Natural killer cell treated with Interleukin-12 subunit alpha and Interleukin-12 subunit beta and Interleukin-15 and Interleukin-18, amount 100 ng/mL, for 72 hours (primary cell): ENCODE data around the gene CYP2D6. TPM values are rescaled to one million over a fixed set of nuclear protein-coding genes. Genes with fewer than 3 reads are reported as not detected.
"Not testable (repeated sequence)": the region's sequence is repeated elsewhere in the genome, so short reads cannot be mapped to it uniquely, and the experiment has no call there.

Experiments
- ATAC-seq, 2 donors: fragments of 150-1000 bp; cut with Tn5 transposase in 1 of 2; sonication (Bioruptor Pico), chemical (Tn5 transposase) in 1 of 2; 2 replicates each; pipeline ENCODE4 v1.10.0; 2021
- DNase-seq: peaks from one replicate; pipeline ENCODE4 v3.0.0; 2022; ENCODE audit warnings: low spot score
- H3K27ac Mint-ChIP-seq, 2 donors: 1 replicate in 1 of 2; 2 replicates in 1 of 2; pipeline ENCODE4 v1.8.0; 2022; ENCODE audit warnings: mixed read lengths in 2 of 2, mild to moderate bottlenecking in 1 of 2, moderate library complexity in 1 of 2
- H3K27me3 Mint-ChIP-seq, 2 donors: 1 replicate in 1 of 2; 2 replicates in 1 of 2; pipeline ENCODE4 v1.8.0; 2022; ENCODE audit warnings: mixed read lengths in 2 of 2
- H3K36me3 Mint-ChIP-seq: one replicate; pipeline ENCODE4 v1.8.0; 2022; ENCODE audit warnings: mixed read lengths
- H3K4me1 Mint-ChIP-seq, 2 donors: 1 replicate in 1 of 2; 2 replicates in 1 of 2; pipeline ENCODE4 v1.8.0; 2022; ENCODE audit warnings: low read depth in 2 of 2, mixed read lengths in 2 of 2, mild to moderate bottlenecking in 1 of 2
- H3K4me3 Mint-ChIP-seq: one replicate; pipeline ENCODE4 v1.8.0; 2022; ENCODE audit warnings: mixed read lengths
- H3K9me3 Mint-ChIP-seq: 2 replicates; pipeline ENCODE4 v1.8.0; 2022; ENCODE audit warnings: mixed read lengths
- total RNA-seq, 2 donors: library from RNA; stranded (reverse); gene quantifications; one replicate each; pipeline ENCODE4 v1.2.3, GENCODE V29; 2022

Gene CYP2D6
- total RNA-seq, 2 donors from 2014 or later, result 1.7 to 6.1 TPM

DNA sequence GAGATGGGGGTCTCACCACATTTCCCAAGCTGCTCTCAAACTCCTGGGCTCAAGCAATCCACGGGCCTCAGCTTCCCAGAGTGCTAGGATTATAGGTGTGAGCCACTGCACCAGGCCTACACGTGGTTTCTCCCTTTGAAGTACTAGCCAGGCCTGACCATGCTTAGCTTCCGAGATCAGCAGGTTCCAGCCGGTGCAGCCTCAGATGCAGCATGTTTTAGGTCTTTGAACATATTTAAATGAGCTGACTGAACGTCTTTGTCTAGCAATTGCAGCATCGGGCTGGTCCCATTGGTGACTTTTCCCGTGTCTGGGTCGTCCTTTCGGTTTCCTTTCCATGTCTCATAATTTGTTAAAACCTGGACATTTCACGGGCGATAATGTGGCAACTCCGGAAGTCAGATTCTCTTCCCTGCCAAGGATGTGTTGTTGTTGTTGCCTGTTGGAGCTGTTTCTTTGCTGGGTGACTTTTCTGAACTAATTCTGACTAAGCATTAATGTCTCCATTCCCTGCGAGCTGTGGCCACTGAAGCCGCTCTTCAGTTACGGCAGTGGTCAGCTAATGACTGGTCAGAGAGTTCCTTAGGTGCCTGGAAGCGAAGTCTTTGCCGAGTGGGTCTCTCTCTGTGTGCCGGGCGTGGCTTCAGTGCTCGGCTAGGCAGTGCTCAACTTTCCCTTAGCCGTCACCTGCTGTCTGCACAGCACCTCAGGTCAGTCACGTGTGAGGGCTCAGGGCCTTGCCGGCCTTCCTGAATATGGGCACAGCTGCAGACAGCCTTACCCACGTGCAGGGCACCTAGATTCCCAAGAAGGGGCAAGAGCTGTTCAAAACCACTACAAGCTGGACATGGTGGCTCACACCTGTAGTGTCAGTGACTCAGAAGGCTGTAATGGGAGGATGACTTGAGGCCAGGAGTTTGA, 3.8 kb upstream of the CYP2D6 start:
- DNase-seq, result no peak
- ATAC-seq, result no peak
- no peak overlapping the region for H3K27ac Mint-ChIP-seq
- peaks cover 0 to 9% of the 10 kb centered on the region in 2 donors for H3K4me1 Mint-ChIP-seq
- no peak overlapping the region for H3K4me3 Mint-ChIP-seq
- no peaks in the 10 kb centered on the region for H3K36me3 Mint-ChIP-seq
- no peaks in the 10 kb centered on the region for H3K27me3 Mint-ChIP-seq
- no peaks in the 10 kb centered on the region for H3K9me3 Mint-ChIP-seq

DNA sequence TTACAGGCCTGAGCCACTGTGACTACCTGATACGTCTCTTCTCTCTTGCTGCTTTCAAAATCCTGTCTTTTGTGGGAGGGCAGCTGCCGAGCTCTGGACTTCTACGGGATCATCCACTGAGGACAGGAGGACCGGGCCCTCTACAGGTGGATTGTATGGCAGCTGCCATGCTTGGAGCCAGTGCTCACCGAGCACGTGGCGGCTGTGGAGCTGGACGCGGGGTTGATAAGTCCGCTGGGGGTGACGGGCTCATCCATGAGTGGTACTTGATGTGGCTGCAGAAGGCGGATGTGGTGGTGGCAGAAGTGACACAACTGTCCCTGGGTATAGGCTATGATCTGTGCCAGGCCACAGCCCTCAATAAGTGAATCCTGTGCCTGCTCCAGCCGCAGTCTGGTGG, 1.8 kb upstream of the CYP2D6 start:
- no peak for ATAC-seq
- Mint-ChIP-seq H3K9me3 (no peaks in the 10 kb centered on the region), H3K4me3 (no peak overlapping the region), H3K36me3 (no peaks in the 10 kb centered on the region), H3K4me1 (peaks cover 0 to 11% of the 10 kb centered on the region in 2 donors), H3K27ac (no peak overlapping the region), H3K27me3 (no peaks in the 10 kb centered on the region)
- DNase-seq, result no peak

GRCh38 chr22:42131562-42131961, 952 bp upstream of the CYP2D6 start:
- no peak overlapping the region for H3K4me3 Mint-ChIP-seq
- ATAC-seq, result no peak
- no peaks in the 10 kb centered on the region for H3K27me3 Mint-ChIP-seq
- H3K36me3 Mint-ChIP-seq, result no peaks in the 10 kb centered on the region
- H3K9me3 Mint-ChIP-seq, result no peaks in the 10 kb centered on the region
- no peak for DNase-seq
- peaks cover 0 to 11% of the 10 kb centered on the region in 2 donors for H3K4me1 Mint-ChIP-seq
- H3K27ac Mint-ChIP-seq, result no peak overlapping the region

DNA sequence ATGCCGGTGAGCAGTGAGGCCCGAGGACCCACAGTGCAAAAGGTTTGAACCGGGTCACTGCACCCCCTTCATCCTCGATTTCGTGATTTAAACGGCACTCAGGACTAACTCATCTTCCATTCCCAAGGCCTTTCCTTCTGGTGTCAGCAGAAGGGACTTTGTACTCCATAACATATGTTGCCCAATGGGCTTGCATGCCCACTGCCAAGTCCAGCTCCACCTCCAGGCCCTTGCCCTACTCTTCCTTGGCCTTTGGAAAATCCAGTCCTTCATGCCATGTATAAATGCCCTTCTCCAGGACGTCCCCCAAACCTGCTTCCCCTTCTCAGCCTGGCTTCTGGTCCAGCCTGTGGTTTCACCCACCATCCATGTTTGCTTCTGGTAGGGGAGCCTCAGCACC, 428 bp downstream of the CYP2D6 start:
- DNase-seq, H3K4me3 Mint-ChIP-seq, H3K27me3 Mint-ChIP-seq, H3K9me3 Mint-ChIP-seq, H3K36me3 Mint-ChIP-seq, ATAC-seq, H3K27ac Mint-ChIP-seq: not testable (repeated sequence)
- H3K4me1 Mint-ChIP-seq, result peaks cover 0 to 11% of the 10 kb centered on the region in 2 donors

GRCh38 chr22:42128776-42129694, 1.6 kb downstream of the CYP2D6 start:
- not testable (repeated sequence) for DNase-seq, H3K27ac Mint-ChIP-seq, H3K36me3 Mint-ChIP-seq, ATAC-seq, H3K4me3 Mint-ChIP-seq, H3K9me3 Mint-ChIP-seq, H3K27me3 Mint-ChIP-seq
- H3K4me1 Mint-ChIP-seq, result peaks cover 0 to 11% of the 10 kb centered on the region in 2 donors

DNA sequence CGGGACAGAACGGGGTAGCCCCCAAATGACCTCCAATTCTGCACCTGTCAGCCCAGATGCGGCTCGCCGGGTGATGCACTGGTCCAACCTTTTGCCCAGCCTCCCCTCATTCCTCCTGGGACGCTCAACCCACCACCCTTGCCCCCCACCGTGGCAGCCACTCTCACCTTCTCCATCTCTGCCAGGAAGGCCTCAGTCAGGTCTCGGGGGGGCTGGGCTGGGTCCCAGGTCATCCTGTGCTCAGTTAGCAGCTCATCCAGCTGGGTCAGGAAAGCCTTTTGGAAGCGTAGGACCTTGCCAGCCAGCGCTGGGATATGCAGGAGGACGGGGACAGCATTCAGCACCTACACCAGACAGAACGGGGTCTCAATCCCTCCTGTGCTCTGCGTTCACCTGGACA, 2.6 kb downstream of the CYP2D6 start:
- H3K4me1 Mint-ChIP-seq, result peaks cover 0 to 11% of the 10 kb centered on the region in 2 donors
- DNase-seq, ATAC-seq: not testable (repeated sequence)

DNA sequence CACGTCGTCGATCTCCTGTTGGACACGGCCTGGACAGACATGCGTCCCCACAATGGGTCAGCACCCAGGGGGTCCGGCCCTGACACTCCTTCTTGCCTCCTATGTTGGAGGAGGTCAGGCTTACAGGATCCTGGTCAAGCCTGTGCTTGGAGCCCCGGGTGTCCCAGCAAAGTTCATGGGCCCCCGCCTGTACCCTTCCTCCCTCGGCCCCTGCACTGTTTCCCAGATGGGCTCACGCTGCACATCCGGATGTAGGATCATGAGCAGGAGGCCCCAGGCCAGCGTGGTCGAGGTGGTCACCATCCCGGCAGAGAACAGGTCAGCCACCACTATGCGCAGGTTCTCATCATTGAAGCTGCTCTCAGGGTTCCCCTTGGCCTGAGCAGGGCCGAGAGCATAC, 3.0 kb downstream of the CYP2D6 start:
- ATAC-seq (no peak), DNase-seq (no peak)
- Mint-ChIP-seq H3K36me3 (no peaks in the 10 kb centered on the region), H3K27me3 (no peaks in the 10 kb centered on the region), H3K9me3 (no peaks in the 10 kb centered on the region), H3K4me1 (peaks cover 0 to 10% of the 10 kb centered on the region in 2 donors), H3K4me3 (no peak overlapping the region), H3K27ac (no peak overlapping the region)

More for the DNA sequence above, 2.6 kb downstream of the CYP2D6 start:
- H3K4me3 Mint-ChIP-seq, H3K9me3 Mint-ChIP-seq, H3K27me3 Mint-ChIP-seq, H3K27ac Mint-ChIP-seq, H3K36me3 Mint-ChIP-seq: not testable (repeated sequence)

GRCh38 chr22:42123529-42123928, 7.1 kb downstream of the CYP2D6 start:
- not testable (repeated sequence) for DNase-seq, ATAC-seq

GRCh38 chr22:42120231-42121021, 10.2 kb downstream of the CYP2D6 start:
- not testable (repeated sequence) for DNase-seq, H3K9me3 Mint-ChIP-seq, H3K27me3 Mint-ChIP-seq, H3K36me3 Mint-ChIP-seq
- peak; percentile 33 to 57 for ATAC-seq
- Mint-ChIP-seq H3K4me1 (peaks cover 20 to 29% of the 10 kb centered on the region in 2 donors), H3K4me3 (peak overlapping the region; percentile 77), H3K27ac (peak overlapping the region; percentile 53 to 82)

More at GRCh38 chr22:42123529-42123928, 7.1 kb downstream of the CYP2D6 start:
- H3K27ac Mint-ChIP-seq, H3K4me3 Mint-ChIP-seq, H3K9me3 Mint-ChIP-seq, H3K27me3 Mint-ChIP-seq, H3K36me3 Mint-ChIP-seq: not testable (repeated sequence)
- peaks cover 20 to 29% of the 10 kb centered on the region in 2 donors for H3K4me1 Mint-ChIP-seq

DNA sequence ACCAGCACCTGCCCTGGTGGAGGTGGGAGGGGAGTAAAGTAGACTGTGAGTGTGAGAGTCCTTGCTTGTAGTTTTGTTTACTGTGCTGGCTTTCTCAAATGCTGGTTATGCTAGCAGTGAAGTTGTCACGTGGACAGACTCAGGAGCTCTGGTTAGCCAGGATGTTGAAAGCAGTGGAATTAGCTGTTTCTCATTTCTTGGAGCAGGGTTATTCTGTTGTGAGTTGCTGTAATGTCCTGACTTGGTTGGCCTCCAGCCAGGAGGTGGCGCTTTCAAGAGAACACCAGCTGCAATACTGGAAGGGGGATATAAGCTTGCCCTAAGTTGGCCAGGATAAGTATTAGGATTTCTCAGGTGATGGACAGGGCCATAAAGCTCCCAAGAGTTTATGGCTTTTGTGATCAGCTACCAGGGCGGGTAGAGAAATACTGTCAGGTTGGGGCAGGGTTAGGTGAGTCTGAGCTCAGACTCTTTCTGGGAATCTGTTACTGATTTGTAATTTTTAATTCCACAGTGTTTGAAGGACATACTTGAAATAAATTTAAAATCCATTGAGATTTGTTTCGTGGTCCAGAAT, 13.7 kb downstream of the CYP2D6 start:
- Mint-ChIP-seq H3K9me3 (peaks cover 12% of the 10 kb centered on the region), H3K27ac (no peak overlapping the region), H3K27me3 (no peaks in the 10 kb centered on the region), H3K36me3 (peaks cover 18% of the 10 kb centered on the region), H3K4me3 (no peak overlapping the region), H3K4me1 (peaks cover 20 to 28% of the 10 kb centered on the region in 2 donors)
- DNase-seq (peak; percentile 38), ATAC-seq (no peak)

DNA sequence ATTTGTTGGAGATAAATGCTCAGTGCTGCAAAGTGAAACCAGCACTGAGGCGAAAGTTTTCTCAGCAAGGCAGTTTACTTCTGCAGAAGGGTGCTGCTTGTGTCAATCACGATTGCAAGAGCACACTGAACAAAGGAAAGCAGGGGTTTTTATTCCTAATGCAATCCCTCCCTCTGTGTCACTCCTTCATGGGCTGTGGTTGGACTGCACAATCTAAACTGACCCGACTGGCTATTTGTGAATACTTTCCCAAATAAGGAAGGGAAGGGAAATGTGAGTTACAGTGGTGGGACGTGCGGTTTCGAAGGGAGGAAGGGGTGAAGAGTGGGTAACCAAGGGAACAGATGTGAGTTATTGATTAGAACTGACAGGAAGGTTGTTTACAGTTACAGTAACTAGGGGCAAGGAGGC, 15.2 kb downstream of the CYP2D6 start:
- not testable (repeated sequence) for H3K27ac Mint-ChIP-seq

GRCh38 chr22:42114721-42115120, 15.9 kb downstream of the CYP2D6 start:
- Mint-ChIP-seq H3K36me3 (peaks cover 18% of the 10 kb centered on the region), H3K27me3 (no peaks in the 10 kb centered on the region), H3K4me3 (no peak overlapping the region), H3K27ac (no peak overlapping the region), H3K9me3 (peaks cover 12% of the 10 kb centered on the region), H3K4me1 (peaks cover 8 to 11% of the 10 kb centered on the region in 2 donors)
- ATAC-seq (no peak), DNase-seq (peak; percentile 49)

More for the DNA sequence above, 15.2 kb downstream of the CYP2D6 start:
- not testable (repeated sequence) for ATAC-seq, DNase-seq, H3K4me3 Mint-ChIP-seq, H3K27me3 Mint-ChIP-seq
- Mint-ChIP-seq H3K4me1 (peaks cover 14 to 18% of the 10 kb centered on the region in 2 donors), H3K36me3 (peaks cover 18% of the 10 kb centered on the region), H3K9me3 (peaks cover 12% of the 10 kb centered on the region)

DNA sequence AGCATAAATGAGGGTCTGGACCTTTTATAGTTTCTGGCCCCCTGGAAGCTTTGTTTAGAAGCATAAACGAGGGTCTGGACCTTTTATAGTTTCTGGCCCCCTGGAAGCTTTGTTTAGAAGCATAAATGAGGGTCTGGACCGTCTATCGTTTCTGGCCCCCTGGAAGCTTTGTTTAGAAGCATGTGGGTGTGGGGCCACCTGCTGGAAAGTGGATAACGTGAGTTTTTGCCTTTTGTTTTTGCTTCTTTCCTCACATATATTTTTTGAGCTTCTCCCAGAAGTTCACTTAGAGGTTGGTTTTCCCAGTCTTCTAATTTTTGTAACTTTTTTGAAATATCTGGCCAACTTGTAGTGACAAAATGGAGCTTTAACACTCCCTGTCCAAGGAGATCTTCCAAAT, 17.8 kb downstream of the CYP2D6 start:
- not testable (repeated sequence) for DNase-seq, H3K4me3 Mint-ChIP-seq, H3K27me3 Mint-ChIP-seq, H3K4me1 Mint-ChIP-seq, ATAC-seq, H3K27ac Mint-ChIP-seq
- H3K36me3 Mint-ChIP-seq, result peaks cover 18% of the 10 kb centered on the region
- H3K9me3 Mint-ChIP-seq, result peaks cover 12% of the 10 kb centered on the region
